Mesenchymal stem cell (in vitro differentiated cells and primary cell): ENCODE results near the gene ANKS1B.

Source experiments
- DNase-seq: peaks from one replicate; pipeline ENCODE4 v3.0.0-alpha.2; 2013
- H2AFZ ChIP-seq: one replicate; pipeline ENCODE4 v1.6.1; 2013; ENCODE audit warnings: low read depth, mild to moderate bottlenecking, control low read depth, inconsistent platforms, low read length, moderate library complexity
- H2AK5ac ChIP-seq: 2 replicates; pipeline ENCODE4 v1.6.1; 2013; ENCODE audit warnings: low read length, moderate library complexity, mild to moderate bottlenecking, inconsistent platforms; ENCODE audit not compliant: severe bottlenecking
- H2BK120ac ChIP-seq: one replicate; pipeline ENCODE4 v1.6.1; 2013; ENCODE audit warnings: low read depth, mild to moderate bottlenecking, inconsistent platforms, low read length, moderate library complexity
- H2BK12ac ChIP-seq, 2 experiments: one replicate each; pipeline ENCODE4 v1.6.1; 2013; ENCODE audit warnings: inconsistent platforms in 2 of 2, low read length in 2 of 2, mild to moderate bottlenecking in 2 of 2, moderate library complexity in 2 of 2, control low read depth in 1 of 2
- H2BK15ac ChIP-seq: one replicate; pipeline ENCODE4 v1.6.1; 2013; ENCODE audit warnings: mild to moderate bottlenecking, low read depth, inconsistent platforms; ENCODE audit not compliant: poor library complexity, severe bottlenecking
- H2BK5ac ChIP-seq: 2 replicates; pipeline ENCODE4 v1.6.1; 2013; ENCODE audit warnings: low read depth, mild to moderate bottlenecking, low read length, control low read depth, inconsistent platforms; ENCODE audit not compliant: poor library complexity, severe bottlenecking
- H3K14ac ChIP-seq, 2 experiments: one replicate each; pipeline ENCODE4 v1.6.1; 2013; ENCODE audit warnings: inconsistent platforms in 2 of 2, low read length in 2 of 2, control low read depth in 1 of 2, mild to moderate bottlenecking in 1 of 2, moderate library complexity in 1 of 2
- H3K18ac ChIP-seq, 2 experiments: one replicate each; pipeline ENCODE4 v1.6.1; 2013; ENCODE audit warnings: inconsistent platforms in 2 of 2, low read length in 2 of 2, control low read depth in 1 of 2, low read depth in 1 of 2, mild to moderate bottlenecking in 1 of 2
- H3K23ac ChIP-seq, 2 experiments: one replicate each; pipeline ENCODE4 v1.6.1; 2013; ENCODE audit warnings: inconsistent platforms in 2 of 2, low read length in 2 of 2, mild to moderate bottlenecking in 2 of 2, moderate library complexity in 2 of 2, control low read depth in 1 of 2
- H3K27ac ChIP-seq: 2 replicates; pipeline ENCODE4 v1.5.1; 2013; ENCODE audit warnings: mild to moderate bottlenecking, moderate library complexity, low read length, control low read depth, inconsistent platforms; ENCODE audit not compliant: poor library complexity, severe bottlenecking
- H3K27me3 ChIP-seq, 2 experiments: 2 replicates each; pipeline versions ENCODE4 v1.6.1 to v1.7.0; 2013; ENCODE audit warnings: low read length in 2 of 2, mild to moderate bottlenecking in 2 of 2, moderate library complexity in 2 of 2, control low read depth in 1 of 2, inconsistent platforms in 1 of 2; ENCODE audit not compliant: control insufficient read depth in 1 of 2, insufficient read depth in 1 of 2
- H3K36me3 ChIP-seq, 2 experiments: 2 replicates each; pipeline versions ENCODE4 v1.6.1 to v1.7.0; 2013; ENCODE audit warnings: low read length in 2 of 2, control low read depth in 1 of 2, inconsistent platforms in 1 of 2, low read depth in 1 of 2, mild to moderate bottlenecking in 1 of 2; ENCODE audit not compliant: insufficient read depth in 2 of 2, control insufficient read depth in 1 of 2
- H3K4ac ChIP-seq, 2 experiments: one replicate each; pipeline ENCODE4 v1.6.1; 2013; ENCODE audit warnings: inconsistent platforms in 2 of 2, low read length in 2 of 2, mild to moderate bottlenecking in 2 of 2, moderate library complexity in 2 of 2, control low read depth in 1 of 2, low read depth in 1 of 2
- H3K4me1 ChIP-seq: 2 replicates; pipeline ENCODE4 v1.6.1; 2013; ENCODE audit warnings: low read depth, low read length, control low read depth; ENCODE audit not compliant: control insufficient read depth, insufficient read depth
- H3K4me2 ChIP-seq: 2 replicates; pipeline ENCODE4 v1.6.1; 2013; ENCODE audit warnings: low read length, mild to moderate bottlenecking, inconsistent platforms; ENCODE audit not compliant: poor library complexity, severe bottlenecking
- H3K4me3 ChIP-seq, 2 experiments: 2 replicates each; pipeline versions ENCODE4 v1.5.1 to v1.7.0; 2013; ENCODE audit warnings: low read length in 2 of 2, mild to moderate bottlenecking in 2 of 2, control low read depth in 1 of 2, low read depth in 1 of 2; ENCODE audit not compliant: insufficient read depth in 1 of 2
- H3K79me1 ChIP-seq: replicated peaks from 2 replicates; pipeline ENCODE4 v1.6.1; 2013; ENCODE audit warnings: mild to moderate bottlenecking, control low read depth, low read length, inconsistent platforms; ENCODE audit not compliant: poor library complexity, severe bottlenecking
- H3K9ac ChIP-seq: 2 replicates; pipeline ENCODE4 v1.7.0; 2013; ENCODE audit warnings: mild to moderate bottlenecking, low read length, moderate library complexity
- H3K9me3 ChIP-seq: 2 replicates; pipeline ENCODE4 v1.7.0; 2013; ENCODE audit warnings: mild to moderate bottlenecking, low read length; ENCODE audit not compliant: control insufficient read depth
- H4K8ac ChIP-seq: one replicate; pipeline ENCODE4 v1.6.1; 2013; ENCODE audit warnings: inconsistent platforms, mild to moderate bottlenecking, low read length, moderate library complexity
- H4K91ac ChIP-seq: one replicate; pipeline ENCODE4 v1.6.1; 2013; ENCODE audit warnings: mild to moderate bottlenecking, low read length, inconsistent platforms
- WGBS: methylation state at CpG from one replicate; pipeline ENCODE4 v1.1.7; 2013; ENCODE audit warnings: mixed read lengths; 5-methylcytosine and 5-hydroxymethylcytosine counted together

ANKS1B gene

DNA sequence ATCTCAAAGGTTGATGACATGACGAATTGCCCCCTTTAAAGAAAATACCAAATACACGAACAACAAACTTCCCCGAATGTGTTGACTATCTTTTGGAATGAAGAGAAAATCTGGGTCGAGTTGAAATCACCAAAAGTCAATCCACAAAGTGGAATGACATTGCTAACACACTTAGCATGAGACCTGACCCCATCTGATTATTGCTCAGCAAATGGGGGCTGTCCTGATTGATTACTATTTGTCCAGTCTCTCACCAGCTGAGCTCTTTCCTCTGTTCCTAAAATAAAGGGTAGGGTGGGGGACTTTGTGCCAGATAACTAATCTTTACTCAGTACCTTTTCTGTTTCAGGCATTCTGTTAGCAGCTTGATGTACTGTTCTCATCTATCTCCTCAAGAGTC, 1116.2 kb downstream of the ANKS1B start:
- H3K4me1 ChIP-seq, result peaks cover 3% of the 10 kb centered on the region
- H3K9ac ChIP-seq, result no peak overlapping the region
- H4K91ac ChIP-seq, result no peak overlapping the region
- no peak overlapping the region for H2BK5ac ChIP-seq
- H3K23ac ChIP-seq, result no peak overlapping the region
- H3K4me3 ChIP-seq, result no peak overlapping the region
- no peak overlapping the region for H2BK120ac ChIP-seq
- H3K14ac ChIP-seq, result no peak overlapping the region
- no peak overlapping the region for H2AK5ac ChIP-seq
- 75% methylated on average over 3 of the region's 4 CpGs for WGBS
- H2BK12ac ChIP-seq, result no peak overlapping the region
- no peak overlapping the region for H3K4me2 ChIP-seq
- no peaks in the 10 kb centered on the region for H3K79me1 ChIP-seq
- H3K9me3 ChIP-seq, result no peaks in the 10 kb centered on the region
- H2BK15ac ChIP-seq, result no peak overlapping the region
- H4K8ac ChIP-seq, result no peak overlapping the region
- no peaks in the 10 kb centered on the region for H3K36me3 ChIP-seq
- H2AFZ ChIP-seq, result no peak overlapping the region
- H3K27me3 ChIP-seq, result no peaks in the 10 kb centered on the region
- no peak for DNase-seq
- no peak overlapping the region for H3K27ac ChIP-seq
- no peak overlapping the region for H3K4ac ChIP-seq
- no peak overlapping the region for H3K18ac ChIP-seq

DNA sequence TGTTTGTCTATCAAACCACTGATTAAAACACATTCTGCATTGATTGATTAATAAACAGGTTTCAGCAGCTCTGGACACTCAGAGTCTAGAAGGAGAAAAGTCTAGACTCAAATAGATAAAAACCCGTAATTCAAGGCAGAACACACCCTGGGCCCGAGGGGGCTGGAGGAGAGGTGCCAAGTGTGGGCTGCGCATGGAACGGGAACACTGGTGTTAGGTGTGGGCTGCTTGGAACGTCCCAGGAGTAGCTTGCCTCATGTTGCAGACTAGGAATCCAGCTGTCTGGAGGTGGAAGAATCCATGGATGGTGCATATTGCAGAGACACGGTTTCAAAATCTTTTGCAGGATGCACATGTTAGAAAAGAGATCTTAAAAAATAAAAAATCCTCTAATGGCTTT, 1116.7 kb downstream of the ANKS1B start:
- Histone ChIP-seq H2BK12ac (no peak overlapping the region), H3K14ac (no peak overlapping the region), H4K91ac (no peak overlapping the region), H3K4me3 (no peak overlapping the region), H3K27ac (no peak overlapping the region), H2AFZ (no peak overlapping the region), H3K79me1 (no peaks in the 10 kb centered on the region), H3K4me1 (peaks cover 5% of the 10 kb centered on the region), H3K9ac (no peak overlapping the region), H3K4ac (no peak overlapping the region), H3K27me3 (no peaks in the 10 kb centered on the region), H2BK120ac (no peak overlapping the region), H4K8ac (no peak overlapping the region), H3K36me3 (no peaks in the 10 kb centered on the region), H3K18ac (no peak overlapping the region), H3K4me2 (no peak overlapping the region), H3K9me3 (no peaks in the 10 kb centered on the region), H3K23ac (no peak overlapping the region), H2BK5ac (no peak overlapping the region), H2AK5ac (no peak overlapping the region), H2BK15ac (no peak overlapping the region)
- DNase-seq, result no peak
- 78% methylated on average over 5 of the region's 6 CpGs for WGBS

DNA sequence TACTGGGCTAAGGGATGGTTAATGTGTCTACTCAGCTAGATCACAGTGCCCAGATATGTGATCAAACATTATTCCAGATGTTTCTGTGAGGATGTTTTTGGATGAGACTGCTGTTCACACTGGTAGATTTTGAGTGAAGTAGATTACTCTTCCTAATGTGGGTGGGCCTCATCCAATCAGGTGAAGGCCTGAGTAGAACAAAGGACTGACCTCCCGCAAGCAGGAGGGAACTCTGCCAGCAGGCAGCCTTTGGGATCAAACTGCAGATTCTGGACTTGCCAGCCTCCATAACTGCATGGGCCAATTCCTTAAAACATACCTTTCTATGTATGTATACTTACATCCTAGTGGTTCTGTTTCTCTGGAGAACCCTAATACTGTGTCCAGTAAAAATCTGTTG, 1120.4 kb downstream of the ANKS1B start:
- H3K27me3 ChIP-seq, result no peaks in the 10 kb centered on the region
- H2BK12ac ChIP-seq, result no peak overlapping the region
- H3K4me2 ChIP-seq, result no peak overlapping the region
- H3K4ac ChIP-seq, result no peak overlapping the region
- no peak overlapping the region for H2AFZ ChIP-seq
- H4K8ac ChIP-seq, result no peak overlapping the region
- WGBS, result 100% methylated on average over 1 of the region's 1 CpG
- no peak overlapping the region for H3K9ac ChIP-seq
- no peak overlapping the region for H3K23ac ChIP-seq
- no peak overlapping the region for H3K14ac ChIP-seq
- H2BK120ac ChIP-seq, result no peak overlapping the region
- H4K91ac ChIP-seq, result no peak overlapping the region
- H2AK5ac ChIP-seq, result no peak overlapping the region
- peaks cover 2% of the 10 kb centered on the region for H3K4me1 ChIP-seq
- no peak overlapping the region for H2BK5ac ChIP-seq
- no peak overlapping the region for H3K27ac ChIP-seq
- H3K4me3 ChIP-seq, result no peak overlapping the region
- DNase-seq, result no peak
- H3K9me3 ChIP-seq, result no peaks in the 10 kb centered on the region
- no peak overlapping the region for H2BK15ac ChIP-seq
- H3K18ac ChIP-seq, result no peak overlapping the region
- H3K79me1 ChIP-seq, result no peaks in the 10 kb centered on the region
- no peaks in the 10 kb centered on the region for H3K36me3 ChIP-seq

DNA sequence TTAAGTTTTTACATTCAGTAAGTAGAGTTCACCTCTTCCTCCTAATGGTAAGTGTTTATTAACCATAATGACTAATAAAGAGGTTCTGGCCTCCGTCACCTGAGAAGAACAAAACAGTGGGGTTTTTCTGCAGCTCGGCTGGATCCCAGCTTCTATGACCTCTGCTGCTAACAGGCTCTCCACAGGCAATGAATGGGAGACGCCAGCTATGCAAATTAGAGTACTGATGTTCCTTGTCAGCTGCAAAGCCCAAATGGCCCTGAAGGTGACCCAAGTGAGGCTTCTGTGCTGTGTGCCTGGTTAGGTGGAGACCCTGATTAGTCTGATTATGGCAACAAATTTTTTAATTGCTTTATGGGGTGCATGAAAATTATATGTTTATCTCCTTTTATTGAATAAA, 1121.6 kb downstream of the ANKS1B start:
- H2BK12ac ChIP-seq, result no peak overlapping the region
- H3K4me1 ChIP-seq, result peaks cover 4% of the 10 kb centered on the region
- H2AK5ac ChIP-seq, result no peak overlapping the region
- H2BK5ac ChIP-seq, result no peak overlapping the region
- no peaks in the 10 kb centered on the region for H3K79me1 ChIP-seq
- H3K23ac ChIP-seq, result no peak overlapping the region
- no peak overlapping the region for H3K14ac ChIP-seq
- no peak overlapping the region for H3K4ac ChIP-seq
- H2AFZ ChIP-seq, result no peak overlapping the region
- H4K8ac ChIP-seq, result no peak overlapping the region
- no peak overlapping the region for H2BK120ac ChIP-seq
- H3K4me2 ChIP-seq, result peak overlapping the region; percentile 4
- H3K18ac ChIP-seq, result no peak overlapping the region
- DNase-seq, result no peak
- H3K4me3 ChIP-seq, result no peak overlapping the region
- no peaks in the 10 kb centered on the region for H3K9me3 ChIP-seq
- H3K27ac ChIP-seq, result no peak overlapping the region
- no peak overlapping the region for H3K9ac ChIP-seq
- no peak overlapping the region for H4K91ac ChIP-seq
- WGBS, result 33% methylated on average over 3 of the region's 3 CpGs
- H3K27me3 ChIP-seq, result no peaks in the 10 kb centered on the region
- H2BK15ac ChIP-seq, result no peak overlapping the region
- H3K36me3 ChIP-seq, result no peaks in the 10 kb centered on the region
